ENCODE data around the gene THBS1. TPM values are rescaled to one million over a fixed set of nuclear protein-coding genes. Genes with fewer than 3 reads are reported as not detected.

The THBS1 gene
- total RNA-seq, 4 donors from 2014 or later = 119 to 341 (median 210) TPM

DNA sequence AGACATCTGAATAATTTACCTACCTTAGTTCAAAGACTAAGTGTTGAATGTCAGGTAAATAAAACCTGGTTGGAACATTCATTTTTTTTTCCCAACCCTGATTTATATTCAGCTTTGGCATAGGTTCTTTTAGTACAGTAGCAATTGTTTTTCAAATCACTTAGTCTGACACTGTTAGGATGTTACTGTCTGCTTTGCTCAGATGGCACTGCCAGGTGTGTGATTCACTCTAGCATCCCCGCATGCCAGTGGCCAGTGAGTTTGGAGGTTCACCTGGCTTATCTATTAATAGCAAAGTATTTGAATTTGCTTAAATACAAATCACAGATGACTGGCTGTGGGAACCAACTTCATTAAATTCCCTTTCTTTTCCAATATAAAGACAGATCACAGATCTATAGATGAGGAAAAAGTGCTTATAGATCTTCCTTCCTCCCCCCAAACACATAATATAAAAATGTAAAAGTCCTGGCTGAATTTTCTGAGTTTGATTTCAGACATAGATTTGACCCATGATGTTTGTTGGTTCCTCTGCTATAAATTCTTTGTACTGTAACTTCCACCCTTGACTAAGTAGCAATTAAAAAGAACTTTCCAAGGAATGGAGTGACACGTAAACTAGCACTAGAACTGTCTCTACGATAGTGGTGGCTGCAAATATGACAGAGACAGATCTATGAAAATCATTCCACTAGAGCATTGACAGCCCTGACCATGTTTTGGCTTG, 3.9 kb downstream of the THBS1 start:
- Histone ChIP-seq H3K27ac (peak overlapping the region; percentile 98), H3K9me3 (no peaks in the 10 kb centered on the region), H3K36me3 (no peaks in the 10 kb centered on the region), H3K4me3 (peak overlapping the region; percentile 90 to 91), H3K27me3 (no peaks in the 10 kb centered on the region), H3K4me1 (peaks cover 0 to 12% of the 10 kb centered on the region in 2 donors)
- intact Hi-C loops (cut with DNase I; ENCODE audit: low total_unique reads) = loop anchor here (5.0 kb wide), 2 partner anchors 413 to 768 kb away; no protein-coding TSS in a partner anchor
- TF ChIP-seq CTCF (IDR thresholded peaks at IDR 0.05) = no peak
- DNase-seq = no peak

DNA sequence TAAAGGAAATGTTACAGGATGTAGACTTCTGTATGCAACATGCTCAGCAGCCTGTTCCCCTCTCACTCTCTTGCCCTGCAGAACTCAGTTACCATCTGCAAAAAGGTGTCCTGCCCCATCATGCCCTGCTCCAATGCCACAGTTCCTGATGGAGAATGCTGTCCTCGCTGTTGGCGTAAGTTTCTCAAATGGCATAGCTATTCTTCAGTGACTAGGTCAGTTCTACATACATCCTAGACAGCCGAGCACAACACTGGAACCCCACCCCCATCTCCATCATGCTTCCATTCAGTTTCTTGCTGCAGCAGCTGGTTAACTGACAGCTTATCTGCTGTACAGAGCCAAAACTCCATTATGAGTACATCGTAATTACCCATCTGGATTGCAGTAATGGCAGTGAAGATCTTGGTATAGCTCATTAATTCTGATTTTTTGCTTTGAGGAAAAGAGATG, 4.5 kb downstream of the THBS1 start:
- H3K27ac ChIP-seq = peak overlapping the region; percentile 16 to 98
- intact Hi-C loops (cut with DNase I; ENCODE audit: low total_unique reads) = no loop called here
- no peaks in the 10 kb centered on the region for H3K9me3 ChIP-seq
- H3K27me3 ChIP-seq = no peaks in the 10 kb centered on the region
- TF ChIP-seq POLR2A (IDR thresholded peaks at IDR 0.05) = no peak
- no peak for TF ChIP-seq CTCF (IDR thresholded peaks at IDR 0.05)
- no peak for DNase-seq
- peaks cover 0 to 12% of the 10 kb centered on the region in 2 donors for H3K4me1 ChIP-seq
- peak overlapping the region in 1 of 2 donors; percentile 91 for H3K4me3 ChIP-seq
- H3K36me3 ChIP-seq = peaks cover 0 to 2% of the 10 kb centered on the region in 2 donors

DNA sequence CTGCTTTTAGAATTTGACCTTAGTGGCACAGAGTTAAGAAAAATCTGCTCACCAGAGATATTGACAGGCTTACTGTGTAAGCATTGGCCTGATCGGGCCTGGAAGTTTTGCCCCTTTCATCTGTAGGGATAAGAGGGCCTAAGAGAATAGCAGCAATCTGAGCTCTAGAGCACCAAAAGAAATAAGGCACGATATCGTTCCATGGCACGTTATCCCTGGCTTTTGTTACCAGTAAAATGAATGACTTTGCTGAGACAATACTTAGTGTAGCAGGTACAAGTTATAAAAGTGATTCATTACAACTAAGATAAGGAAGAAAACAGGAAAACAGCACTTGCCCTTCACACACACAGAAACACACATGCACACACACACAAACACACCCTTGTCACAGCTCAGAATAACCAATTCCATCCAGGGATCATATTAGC, 5.0 kb downstream of the THBS1 start:
- Histone ChIP-seq H3K4me1 (peaks cover 0 to 12% of the 10 kb centered on the region in 2 donors), H3K27ac (peak overlapping the region; percentile 16 to 98)
- intact Hi-C loops (cut with DNase I; ENCODE audit: low total_unique reads) = no loop called here

DNA sequence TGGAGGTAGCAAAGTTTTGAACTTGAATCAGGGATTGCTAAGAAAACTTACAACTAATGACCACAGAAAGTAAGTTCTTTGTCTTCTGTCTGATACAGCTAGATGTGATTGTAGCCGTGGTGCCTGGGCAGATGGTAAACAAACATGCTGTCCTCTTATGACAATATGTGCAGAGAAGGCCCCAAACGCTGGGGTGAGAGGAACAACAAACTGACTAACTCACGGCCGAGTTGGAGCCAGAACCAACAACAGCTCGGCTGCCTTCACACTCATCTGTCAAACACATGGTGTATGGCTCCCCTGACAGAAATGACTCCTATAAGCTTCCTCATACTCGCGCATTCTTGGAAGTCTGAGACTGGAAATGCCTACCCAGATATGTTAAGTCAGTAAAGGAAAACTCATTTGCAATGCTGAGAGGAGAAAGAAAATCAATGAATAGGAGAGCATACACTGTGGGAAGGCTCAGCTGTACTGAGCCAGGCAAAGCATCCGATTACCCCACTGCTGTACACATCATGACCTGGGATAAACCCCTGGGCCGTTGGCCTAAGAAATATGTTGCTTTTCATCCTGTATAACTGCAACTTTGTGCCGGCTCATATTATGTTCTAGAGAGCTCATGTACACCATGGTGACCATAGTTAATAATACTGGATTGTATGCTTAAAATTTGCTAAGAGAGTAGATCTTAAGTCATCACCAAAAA, 5.7 kb downstream of the THBS1 start:
- peak overlapping the region; percentile 16 to 98 for H3K27ac ChIP-seq
- DNase-seq = no peak
- peaks cover 0 to 5% of the 10 kb centered on the region in 2 donors for H3K36me3 ChIP-seq
- H3K9me3 ChIP-seq = no peaks in the 10 kb centered on the region
- H3K4me1 ChIP-seq = peaks cover 0 to 12% of the 10 kb centered on the region in 2 donors
- intact Hi-C loops (cut with DNase I; ENCODE audit: low total_unique reads) = no loop called here
- H3K27me3 ChIP-seq = no peaks in the 10 kb centered on the region
- TF ChIP-seq CTCF (IDR thresholded peaks at IDR 0.05) (no peak), POLR2A (IDR thresholded peaks at IDR 0.05) (no peak)
- H3K4me3 ChIP-seq = no peak overlapping the region

More for the DNA sequence above, 5.0 kb downstream of the THBS1 start:
- TF ChIP-seq POLR2A (IDR thresholded peaks at IDR 0.05) = no peak
- no peak for TF ChIP-seq CTCF (IDR thresholded peaks at IDR 0.05)
- Histone ChIP-seq H3K4me3 (peak overlapping the region in 1 of 2 donors; percentile 91), H3K27me3 (no peaks in the 10 kb centered on the region), H3K9me3 (no peaks in the 10 kb centered on the region), H3K36me3 (peaks cover 0 to 5% of the 10 kb centered on the region in 2 donors)
- no peak for DNase-seq

Data from uterus (tissue), 4 donors.